Measurements from ENCODE around the gene NT5C1B.

DNA sequence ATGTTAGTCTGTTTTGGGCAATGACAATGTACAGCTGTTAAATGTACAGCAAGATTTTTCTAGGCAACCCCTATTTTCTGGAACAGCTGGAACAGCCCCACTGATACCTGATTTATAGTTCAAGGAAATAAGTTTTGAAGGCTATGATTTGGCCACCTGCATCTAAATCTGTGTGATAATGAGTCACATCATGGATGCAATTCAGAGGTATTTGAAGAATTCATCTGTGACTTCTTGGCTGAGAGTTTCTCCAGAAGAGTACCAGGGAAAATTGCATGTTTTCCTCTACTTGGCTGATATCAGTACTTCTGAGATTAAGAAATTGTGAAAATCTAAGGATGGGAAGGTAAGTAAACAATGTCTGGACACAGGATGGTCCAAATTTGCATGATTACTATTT lies 40.7 kb upstream of the NT5C1B start:
- TF ChIP-seq YY1 (IDR thresholded peaks at IDR 0.05) (no peak), TAF1 (conservative IDR thresholded peaks at IDR 0.05) (no peak), ZBTB33 (IDR thresholded peaks at IDR 0.05) (no peak), JUND (IDR thresholded peaks at IDR 0.05) (no peak), EGR1 (IDR thresholded peaks at IDR 0.05; ENCODE audit: low read depth in 2 of 2) (no peak)
- TF ChIP-seq, protein P1, sequence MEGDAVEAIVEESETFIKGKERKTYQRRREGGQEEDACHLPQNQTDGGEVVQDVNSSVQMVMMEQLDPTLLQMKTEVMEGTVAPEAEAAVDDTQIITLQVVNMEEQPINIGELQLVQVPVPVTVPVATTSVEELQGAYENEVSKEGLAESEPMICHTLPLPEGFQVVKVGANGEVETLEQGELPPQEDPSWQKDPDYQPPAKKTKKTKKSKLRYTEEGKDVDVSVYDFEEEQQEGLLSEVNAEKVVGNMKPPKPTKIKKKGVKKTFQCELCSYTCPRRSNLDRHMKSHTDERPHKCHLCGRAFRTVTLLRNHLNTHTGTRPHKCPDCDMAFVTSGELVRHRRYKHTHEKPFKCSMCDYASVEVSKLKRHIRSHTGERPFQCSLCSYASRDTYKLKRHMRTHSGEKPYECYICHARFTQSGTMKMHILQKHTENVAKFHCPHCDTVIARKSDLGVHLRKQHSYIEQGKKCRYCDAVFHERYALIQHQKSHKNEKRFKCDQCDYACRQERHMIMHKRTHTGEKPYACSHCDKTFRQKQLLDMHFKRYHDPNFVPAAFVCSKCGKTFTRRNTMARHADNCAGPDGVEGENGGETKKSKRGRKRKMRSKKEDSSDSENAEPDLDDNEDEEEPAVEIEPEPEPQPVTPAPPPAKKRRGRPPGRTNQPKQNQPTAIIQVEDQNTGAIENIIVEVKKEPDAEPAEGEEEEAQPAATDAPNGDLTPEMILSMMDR (IDR thresholded peaks at IDR 0.05; ENCODE audit: low read depth, low read length, missing input control): no peak
- TF ChIP-seq, protein P2, sequence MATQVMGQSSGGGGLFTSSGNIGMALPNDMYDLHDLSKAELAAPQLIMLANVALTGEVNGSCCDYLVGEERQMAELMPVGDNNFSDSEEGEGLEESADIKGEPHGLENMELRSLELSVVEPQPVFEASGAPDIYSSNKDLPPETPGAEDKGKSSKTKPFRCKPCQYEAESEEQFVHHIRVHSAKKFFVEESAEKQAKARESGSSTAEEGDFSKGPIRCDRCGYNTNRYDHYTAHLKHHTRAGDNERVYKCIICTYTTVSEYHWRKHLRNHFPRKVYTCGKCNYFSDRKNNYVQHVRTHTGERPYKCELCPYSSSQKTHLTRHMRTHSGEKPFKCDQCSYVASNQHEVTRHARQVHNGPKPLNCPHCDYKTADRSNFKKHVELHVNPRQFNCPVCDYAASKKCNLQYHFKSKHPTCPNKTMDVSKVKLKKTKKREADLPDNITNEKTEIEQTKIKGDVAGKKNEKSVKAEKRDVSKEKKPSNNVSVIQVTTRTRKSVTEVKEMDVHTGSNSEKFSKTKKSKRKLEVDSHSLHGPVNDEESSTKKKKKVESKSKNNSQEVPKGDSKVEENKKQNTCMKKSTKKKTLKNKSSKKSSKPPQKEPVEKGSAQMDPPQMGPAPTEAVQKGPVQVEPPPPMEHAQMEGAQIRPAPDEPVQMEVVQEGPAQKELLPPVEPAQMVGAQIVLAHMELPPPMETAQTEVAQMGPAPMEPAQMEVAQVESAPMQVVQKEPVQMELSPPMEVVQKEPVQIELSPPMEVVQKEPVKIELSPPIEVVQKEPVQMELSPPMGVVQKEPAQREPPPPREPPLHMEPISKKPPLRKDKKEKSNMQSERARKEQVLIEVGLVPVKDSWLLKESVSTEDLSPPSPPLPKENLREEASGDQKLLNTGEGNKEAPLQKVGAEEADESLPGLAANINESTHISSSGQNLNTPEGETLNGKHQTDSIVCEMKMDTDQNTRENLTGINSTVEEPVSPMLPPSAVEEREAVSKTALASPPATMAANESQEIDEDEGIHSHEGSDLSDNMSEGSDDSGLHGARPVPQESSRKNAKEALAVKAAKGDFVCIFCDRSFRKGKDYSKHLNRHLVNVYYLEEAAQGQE (IDR thresholded peaks at IDR 0.05): no peak
